SH-SY5Y (cell line): Measurements from ENCODE around the gene IGSF11.

Experiments used
- GATA2 ChIP-seq: IDR thresholded peaks from 2 replicates; pipeline ENCODE4 v1.6.1; 2011; ENCODE audit warnings: mild to moderate bottlenecking, low read depth, low read length
- GATA3 ChIP-seq: IDR thresholded peaks from 2 replicates; pipeline ENCODE4 v1.6.1; 2011; ENCODE audit warnings: low read depth, mild to moderate bottlenecking, low read length, moderate library complexity

Gene IGSF11

DNA sequence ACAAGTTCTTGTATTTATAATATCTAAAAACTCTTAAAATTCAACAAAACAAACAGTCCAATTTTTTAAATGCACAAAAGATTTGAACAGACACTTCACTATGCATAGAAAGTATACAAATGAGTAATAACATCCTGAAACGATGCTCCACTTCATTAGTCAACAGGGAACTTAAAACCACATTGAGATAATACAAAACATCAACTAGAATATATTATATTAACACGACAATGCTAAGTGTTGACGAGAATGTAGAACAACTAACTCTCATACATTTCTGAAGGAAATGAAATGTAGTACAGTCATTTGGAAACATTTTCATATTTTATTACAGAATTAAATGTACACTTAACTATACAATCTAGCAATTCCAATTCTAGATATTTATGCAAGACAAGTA lies 93.4 kb downstream of the IGSF11 start:
- TF ChIP-seq GATA2: no peak
- no peak for TF ChIP-seq GATA3

DNA sequence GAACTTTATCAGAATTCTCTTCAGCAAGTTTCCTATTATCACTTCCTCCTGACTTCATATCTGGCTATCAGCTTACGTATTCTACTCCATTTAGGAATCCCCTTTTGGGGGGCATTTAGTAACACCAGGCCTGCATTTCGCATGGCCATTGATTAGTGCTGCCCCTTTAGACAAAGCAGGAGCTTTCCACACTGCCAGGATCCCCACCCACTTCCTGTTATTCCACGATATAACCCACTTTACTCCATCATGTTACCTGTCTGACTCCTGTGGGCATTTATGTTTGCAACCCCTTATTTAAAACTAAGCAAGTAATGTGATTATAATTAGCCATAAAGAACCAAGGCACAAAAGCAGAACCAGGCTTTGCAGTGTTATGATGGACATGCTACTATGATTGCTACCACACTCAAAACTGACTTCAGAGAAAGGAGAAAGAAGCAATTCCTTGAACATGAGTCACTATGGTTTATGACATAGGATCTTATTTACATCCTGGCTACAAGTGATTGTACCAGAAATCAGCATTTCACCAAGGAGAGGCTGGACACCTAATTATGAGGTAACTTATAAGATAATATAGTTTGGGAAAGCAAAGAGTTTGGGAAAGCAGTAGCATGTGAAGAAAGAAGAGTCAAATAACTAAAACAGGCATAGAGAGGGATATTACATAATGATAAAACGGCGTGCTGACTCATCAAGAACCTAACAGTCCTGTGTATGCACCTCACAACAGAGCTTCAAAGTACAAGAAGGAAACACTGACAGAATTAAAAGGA lies 96.3 kb downstream of the IGSF11 start:
- TF ChIP-seq GATA3 (no peak), GATA2 (no peak)

DNA sequence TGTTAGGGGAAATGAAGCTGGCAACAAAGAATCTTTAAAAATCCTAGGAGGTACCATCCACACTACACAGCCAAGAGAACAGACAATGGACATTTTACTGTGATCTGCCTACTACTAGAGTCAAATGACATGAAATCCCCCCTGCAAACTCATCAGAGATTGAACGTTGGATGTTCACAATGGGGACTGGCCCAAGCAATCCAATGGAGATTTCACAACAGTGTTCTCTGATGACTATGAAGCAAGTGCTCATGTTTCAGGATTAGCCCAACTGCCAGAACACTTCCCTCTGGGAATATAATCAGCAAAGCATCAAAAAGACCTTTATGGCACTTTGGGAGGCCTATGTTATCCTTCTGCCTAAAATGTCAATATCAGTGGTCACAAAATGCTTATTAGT lies 97.8 kb downstream of the IGSF11 start:
- TF ChIP-seq GATA3 (no peak), GATA2 (no peak)

DNA sequence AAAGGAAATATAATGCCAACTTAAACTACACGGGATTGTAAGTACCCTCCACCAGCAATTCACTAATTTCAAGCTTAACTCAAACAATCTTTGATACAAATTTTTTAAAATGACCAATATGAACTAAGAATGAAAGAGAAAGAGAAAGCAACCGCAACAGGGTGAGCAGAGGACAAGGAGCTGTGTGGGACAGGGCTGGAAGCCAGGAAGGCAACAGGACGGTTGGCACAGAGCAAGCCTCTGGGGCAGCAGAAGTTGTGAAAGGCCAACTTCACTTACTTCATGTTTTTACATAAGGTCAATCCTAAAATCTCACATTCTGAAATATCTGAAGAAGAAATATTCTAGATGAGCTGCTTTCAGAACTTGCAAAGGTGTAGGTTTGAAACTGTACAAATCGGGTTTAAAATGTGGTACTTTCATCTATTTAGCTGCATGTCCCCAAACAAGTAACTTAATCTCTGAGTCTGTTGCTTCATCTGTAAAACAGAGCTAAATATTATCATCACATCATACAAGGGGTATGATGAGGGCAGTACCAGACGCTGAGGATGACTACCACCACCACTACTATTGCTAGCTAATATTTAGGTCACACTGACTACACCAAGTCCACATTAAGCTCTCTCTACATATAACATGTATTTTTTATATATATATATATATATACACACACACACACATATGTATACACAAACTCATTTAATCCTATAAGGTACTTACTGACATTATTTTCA lies 101.7 kb downstream of the IGSF11 start:
- TF ChIP-seq GATA2 (no peak), GATA3 (no peak)

DNA sequence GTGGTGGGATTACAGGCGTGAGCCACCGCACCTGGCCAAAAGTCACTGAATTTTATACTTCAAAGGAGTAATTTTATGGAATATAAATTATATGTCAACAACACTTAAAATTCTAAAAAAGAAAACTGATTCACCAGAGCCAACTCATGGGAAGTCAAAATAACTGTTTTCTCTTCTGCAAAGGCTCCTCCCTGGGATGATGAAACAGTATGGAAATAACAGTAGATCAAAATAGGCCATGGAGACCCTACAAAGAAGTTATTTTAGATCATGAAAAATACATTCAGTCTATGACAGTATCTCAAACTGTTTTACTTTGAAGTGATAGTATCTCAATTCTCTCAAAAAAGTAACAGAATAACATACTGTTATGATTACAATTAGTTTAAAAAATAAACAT lies 102.7 kb downstream of the IGSF11 start:
- no peak for TF ChIP-seq GATA2
- no peak for TF ChIP-seq GATA3

DNA sequence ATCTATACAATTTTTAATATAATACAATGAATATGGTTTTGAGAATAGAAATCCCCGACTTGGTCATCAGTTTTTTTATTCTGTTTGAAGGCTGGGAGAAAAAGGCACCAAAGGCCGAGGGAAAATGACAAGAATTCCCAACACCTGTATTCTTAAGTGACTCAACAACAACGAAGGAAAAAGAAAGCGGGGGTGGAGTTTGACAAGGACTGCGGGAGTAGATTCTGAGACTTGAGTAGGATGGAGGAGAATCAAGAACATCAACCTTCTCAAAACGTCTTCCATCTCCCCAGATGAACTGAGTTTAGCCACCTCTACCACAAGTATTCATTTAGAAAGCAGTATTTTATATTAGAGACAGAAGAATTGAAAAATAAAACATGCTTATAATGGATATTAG lies 107.2 kb downstream of the IGSF11 start:
- TF ChIP-seq GATA3 (no peak), GATA2 (no peak)

DNA sequence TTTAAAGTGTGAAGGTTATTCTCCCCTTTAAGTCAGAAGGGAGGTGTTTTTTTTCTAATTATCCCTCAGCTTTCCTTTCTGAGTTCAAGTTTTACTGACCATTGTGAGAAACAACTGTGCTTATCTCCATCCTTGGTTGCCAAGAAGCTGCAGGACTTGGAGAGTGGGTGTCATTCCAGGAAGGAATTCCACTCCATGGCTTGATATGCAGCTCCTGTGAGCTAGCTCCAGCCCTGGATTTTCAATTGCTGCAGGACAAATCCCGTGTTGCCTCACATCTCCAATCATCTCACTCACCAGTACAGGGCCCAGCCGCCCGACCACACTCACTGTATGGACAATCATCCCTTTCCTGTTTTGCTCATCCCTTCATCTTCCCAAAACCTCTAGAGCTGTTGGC lies 122.5 kb downstream of the IGSF11 start:
- TF ChIP-seq GATA2 (no peak), GATA3 (no peak)

DNA sequence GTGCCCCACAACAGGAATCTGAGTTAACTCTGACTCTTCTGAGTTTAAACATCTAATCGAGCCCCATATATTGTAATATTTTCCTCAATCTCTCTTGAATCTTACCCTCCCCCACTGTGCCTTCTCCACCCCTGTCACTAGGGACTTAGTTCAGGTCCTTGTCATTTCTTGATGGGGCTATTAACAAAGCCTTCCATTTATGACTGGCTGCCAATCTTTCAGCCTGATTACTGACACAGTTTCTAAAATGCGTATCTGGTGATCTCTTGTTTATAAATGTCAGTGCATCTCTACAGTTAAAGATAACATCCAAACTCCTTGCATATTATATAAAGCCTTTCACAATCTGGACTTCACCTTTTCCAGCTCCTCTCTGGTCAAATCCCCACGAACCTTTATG lies 124.3 kb downstream of the IGSF11 start:
- no peak for TF ChIP-seq GATA3

DNA sequence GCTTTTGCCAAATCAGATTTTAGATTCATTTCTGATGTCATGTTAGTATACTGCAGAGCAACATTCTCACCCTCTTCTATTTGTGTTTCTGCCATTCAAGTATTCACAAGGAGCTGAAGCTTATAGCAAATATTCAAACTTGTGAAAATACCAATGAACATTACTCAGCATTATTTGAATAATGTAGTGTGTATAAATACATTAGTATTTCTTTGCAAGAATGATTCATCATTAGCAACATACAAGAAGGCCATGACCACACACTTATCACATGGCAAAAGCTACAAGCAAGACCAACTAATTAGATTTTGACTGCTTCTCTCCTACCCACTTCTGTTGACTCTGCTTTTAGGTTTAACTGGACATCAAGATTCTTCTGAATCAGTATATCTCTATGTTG lies 124.9 kb downstream of the IGSF11 start:
- TF ChIP-seq GATA3: no peak
- no peak for TF ChIP-seq GATA2

DNA sequence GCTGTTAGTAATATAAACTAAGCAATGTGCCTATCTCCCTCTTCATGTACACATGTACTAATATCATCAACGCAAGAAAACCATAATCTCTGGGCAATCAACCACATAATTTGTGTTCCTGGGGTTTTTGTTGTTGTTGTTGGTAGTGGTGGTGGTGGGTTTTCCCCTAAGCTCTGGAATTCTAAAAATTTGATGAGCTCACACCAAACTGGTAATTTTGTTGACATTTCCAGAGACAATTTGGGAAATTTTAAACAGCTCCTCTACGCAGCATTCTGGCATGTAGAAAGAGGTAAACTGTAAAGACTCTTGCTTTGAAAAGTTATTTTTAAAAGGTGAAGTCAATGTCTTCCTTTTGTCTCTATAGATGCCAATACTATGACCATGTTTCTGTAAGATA lies 126.7 kb downstream of the IGSF11 start:
- no peak for TF ChIP-seq GATA3
- no peak for TF ChIP-seq GATA2

DNA sequence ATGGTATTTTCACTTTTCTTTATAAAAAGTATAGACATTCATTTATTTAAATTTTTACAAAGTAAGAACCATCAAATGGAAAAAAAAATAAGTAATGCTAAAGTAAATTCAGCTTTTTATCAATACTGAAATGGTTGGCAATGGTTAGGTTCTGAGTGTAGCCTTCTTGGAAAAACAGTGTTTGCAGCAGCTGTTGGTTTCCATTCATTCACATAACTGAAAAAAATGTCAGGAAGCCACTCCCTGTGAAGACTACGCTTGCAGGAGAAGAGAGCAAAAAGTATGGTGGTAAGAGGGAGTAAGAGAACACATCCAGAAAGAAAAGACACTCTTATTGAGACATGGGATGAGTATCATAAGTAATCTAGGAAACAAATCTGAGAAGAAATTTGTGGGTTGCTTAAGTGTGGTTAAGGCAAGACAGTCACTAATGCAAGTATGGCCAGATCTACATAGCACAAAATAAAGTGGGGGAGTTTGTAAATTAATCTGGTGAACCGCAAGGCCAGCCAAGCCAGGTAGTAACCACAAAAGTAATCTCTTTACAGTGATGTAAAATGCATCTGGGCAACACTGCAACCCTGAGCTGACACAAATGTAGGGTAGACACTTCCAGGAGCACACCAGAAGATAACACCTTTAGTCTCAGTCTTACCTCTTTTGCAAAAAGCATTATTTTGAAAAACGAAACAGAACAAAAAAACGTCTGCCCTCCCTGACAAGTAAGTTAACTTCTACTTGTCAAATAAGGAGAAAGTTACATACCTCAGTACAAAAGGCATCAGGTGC lies 133.7 kb downstream of the IGSF11 start:
- TF ChIP-seq GATA2 (no peak), GATA3 (no peak)

DNA sequence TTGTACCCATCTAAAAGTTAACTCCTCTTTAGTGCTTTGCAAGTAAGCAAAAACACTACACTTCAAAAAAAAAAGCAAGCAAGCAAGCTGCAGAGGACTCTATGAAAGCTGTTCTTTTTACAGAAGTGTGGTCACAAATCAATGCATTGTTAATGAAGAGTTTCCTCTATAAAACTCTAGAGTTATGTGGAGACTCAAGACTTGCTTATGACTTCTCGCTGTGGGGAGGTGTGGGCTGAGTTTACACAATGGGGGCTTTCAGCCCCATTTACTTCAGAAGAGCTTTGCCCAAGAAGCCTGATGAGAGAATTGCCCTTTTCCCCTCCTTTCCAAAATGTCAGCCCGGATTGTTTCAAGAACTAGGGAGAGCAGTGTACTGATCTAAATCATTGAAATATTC lies 144.4 kb downstream of the IGSF11 start:
- TF ChIP-seq GATA3: no peak
- TF ChIP-seq GATA2: no peak

DNA sequence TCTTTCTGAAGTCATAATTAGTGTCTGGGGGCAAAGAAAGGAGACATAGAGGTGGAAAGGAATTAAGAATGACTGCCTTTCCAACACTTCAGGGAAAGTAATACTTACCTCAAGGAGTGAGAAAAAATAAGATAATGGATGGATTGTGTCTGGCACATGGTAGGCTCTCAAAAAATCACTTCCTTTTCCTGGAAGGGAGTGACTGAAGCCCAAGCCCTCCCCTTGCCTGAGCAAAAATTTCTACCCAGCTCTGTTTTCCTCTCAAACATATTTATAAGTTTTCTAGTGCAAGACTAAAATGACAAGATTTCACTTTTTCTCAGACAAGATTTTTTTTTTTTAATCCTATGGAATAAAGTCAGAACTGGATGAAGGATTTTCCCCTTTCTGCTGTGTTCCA lies 145.0 kb downstream of the IGSF11 start:
- TF ChIP-seq GATA3 (no peak), GATA2 (no peak)

DNA sequence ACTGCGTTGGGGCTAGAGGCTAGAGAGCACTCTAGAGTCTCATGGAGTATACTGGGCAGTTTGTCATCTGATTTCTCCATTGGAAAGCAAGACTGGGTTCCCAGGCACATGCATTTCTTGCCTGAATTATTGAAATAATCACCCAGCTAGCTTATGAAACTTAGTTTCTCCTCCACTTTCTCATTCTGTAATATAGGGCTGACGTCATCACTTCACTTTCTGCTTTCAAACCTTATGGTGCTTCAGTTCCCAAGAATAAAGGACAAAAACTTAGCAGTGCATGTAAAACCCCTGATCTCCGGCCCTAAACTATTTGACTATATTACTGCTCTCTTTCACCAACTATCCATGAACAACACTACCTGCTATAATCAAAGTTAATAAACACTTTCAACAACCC lies 147.9 kb downstream of the IGSF11 start:
- no peak for TF ChIP-seq GATA3
- TF ChIP-seq GATA2: no peak

DNA sequence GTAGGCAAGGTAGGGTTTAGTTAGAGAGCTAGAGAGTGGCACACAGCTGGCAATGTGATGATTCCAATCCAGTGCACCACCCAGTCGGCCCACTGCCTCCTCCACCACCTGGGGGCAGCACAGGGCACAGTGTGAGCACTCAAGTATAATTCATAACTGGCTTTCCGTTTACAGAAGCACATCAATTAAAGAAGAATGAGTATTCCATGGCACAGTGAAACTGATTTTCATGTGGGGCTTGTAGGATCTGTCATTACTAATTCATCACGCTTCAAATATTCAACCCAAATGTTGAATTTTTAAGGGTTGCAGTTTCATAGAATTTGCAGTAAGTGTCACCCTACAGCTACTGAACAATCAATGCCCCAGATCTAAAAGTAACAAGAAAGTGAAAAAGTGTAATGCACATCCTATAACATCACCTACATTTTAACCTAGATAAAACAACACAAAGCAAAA lies 149.9 kb downstream of the IGSF11 start:
- no peak for TF ChIP-seq GATA2
- no peak for TF ChIP-seq GATA3
